ENCODE results near the gene OLFML2A. TPM values are rescaled to one million over a fixed set of nuclear protein-coding genes. Genes with fewer than 3 reads are reported as not detected.
A peak's percentile ranks its signal among the peaks of the same experiment; 100 is the strongest.

The OLFML2A gene
- total RNA-seq, 1 donor from 2014 or later: 7.0 TPM

GRCh38 chr9:124790301-124790700 is 13.4 kb downstream of the OLFML2A start:
- no peak for DNase-seq (ENCODE audit: low read depth)
- no peak overlapping the region for H3K4me3 ChIP-seq (ENCODE audit: low read depth, low read length)
- no peak for TF ChIP-seq CTCF (conservative IDR thresholded peaks at IDR 0.05; ENCODE audit: low read depth, low read length)

- no peak overlapping the region for H3K4me3 ChIP-seq (ENCODE audit: low read depth, low read length)
- TF ChIP-seq CTCF (conservative IDR thresholded peaks at IDR 0.05; ENCODE audit: low read depth, low read length): no peak
- no peak for DNase-seq (ENCODE audit: low read depth)
Observed at GRCh38 chr9:124790801-124791505, 14.0 kb downstream of the OLFML2A start.

DNA sequence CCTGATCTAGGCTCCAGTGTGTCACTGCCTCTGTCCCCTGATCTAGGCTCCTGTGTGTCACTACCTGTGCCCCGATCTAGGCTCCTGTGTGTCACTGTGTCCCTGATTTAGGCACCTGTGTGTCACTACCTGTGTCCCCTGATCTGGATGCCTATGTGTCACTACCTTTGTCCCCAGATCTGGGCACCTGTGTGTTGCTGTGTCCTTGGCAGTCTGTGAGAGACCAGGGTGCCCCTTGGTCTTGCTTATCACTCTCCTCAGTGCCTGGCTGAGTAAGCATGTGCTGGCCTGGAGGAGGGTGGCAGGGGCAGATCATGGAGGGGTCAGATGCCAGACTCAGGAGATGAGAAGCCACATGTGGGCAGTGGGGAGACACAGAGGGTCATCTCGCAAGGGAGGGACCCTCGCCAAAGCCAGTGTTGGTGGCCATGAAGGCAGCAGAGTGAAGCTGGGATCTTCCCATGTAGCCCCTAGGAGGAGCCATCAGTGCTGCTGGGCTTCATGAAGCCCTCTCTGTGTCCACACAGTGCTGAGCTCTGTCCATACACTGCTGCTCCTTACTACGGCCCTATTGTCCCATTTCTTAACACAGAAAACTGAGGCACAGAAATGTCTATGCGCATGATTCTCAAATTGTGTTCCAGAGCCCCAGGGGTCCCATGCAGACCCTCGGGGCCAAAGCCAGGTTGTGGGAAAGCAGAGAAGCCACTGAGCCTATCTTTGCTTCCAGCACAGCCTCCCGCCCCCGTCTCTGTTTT is 15.5 kb downstream of the OLFML2A start:
- no peak for DNase-seq (ENCODE audit: low read depth)
- no peak overlapping the region for H3K4me3 ChIP-seq (ENCODE audit: low read depth, low read length)
- TF ChIP-seq CTCF (conservative IDR thresholded peaks at IDR 0.05; ENCODE audit: low read depth, low read length): no peak

DNA sequence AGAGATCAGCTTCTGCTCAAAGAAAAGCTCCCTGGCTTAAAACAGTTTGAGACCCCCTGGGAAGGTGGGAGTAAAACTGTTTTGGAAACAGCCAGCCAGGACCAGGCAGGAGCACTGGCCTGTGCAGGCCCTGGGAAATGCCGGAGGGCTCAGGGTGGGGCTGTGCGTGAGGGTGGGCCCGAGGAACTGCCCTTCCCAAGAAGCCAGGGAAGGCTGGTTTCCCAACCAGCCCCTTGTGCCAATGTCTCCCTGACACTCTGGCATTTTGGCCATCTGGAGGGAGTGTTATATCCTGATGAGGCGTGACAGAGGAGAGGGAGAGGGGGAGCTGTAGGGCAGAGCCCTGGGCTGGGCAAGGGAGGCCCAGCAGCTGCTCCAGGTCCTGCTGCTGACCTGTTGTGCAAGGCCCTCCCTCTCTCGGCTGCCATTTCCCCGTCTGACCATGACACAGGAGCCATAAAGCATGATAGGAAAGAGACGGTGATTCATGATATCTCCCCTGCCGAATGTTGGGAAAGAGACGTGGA is 16.1 kb downstream of the OLFML2A start:
- TF ChIP-seq CTCF (conservative IDR thresholded peaks at IDR 0.05; ENCODE audit: low read depth, low read length): no peak
- no peak for DNase-seq (ENCODE audit: low read depth)
- H3K4me3 ChIP-seq (ENCODE audit: low read depth, low read length): no peak overlapping the region

DNA sequence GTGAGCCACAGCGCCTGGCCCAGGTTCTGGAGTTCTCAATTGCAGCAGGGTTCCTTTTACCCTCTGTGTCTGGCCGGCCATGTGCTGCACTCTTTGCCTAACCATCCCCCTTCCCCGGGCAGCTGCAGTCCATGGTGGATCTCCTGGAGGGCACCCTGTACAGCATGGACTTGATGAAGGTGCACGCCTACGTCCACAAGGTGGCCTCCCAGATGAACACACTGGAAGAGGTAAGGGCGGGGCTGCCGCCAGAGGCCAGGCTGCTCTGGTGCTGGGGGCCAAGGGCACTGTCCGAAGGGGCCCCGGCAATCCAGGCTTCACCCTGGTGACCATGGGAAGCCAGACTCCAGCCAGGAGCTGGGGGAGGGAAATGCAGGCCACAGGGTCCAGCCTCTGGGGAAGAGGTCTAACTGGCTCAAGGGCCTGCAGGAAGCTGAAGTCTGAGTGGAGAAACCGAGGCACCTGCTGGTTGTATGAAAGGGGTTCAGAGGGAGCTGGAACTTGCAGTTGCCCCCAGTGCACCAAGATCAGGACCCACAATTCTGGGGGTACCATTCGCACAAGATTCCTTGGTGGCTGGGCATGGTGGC is 18.1 kb downstream of the OLFML2A start:
- peak; percentile 25 for TF ChIP-seq CTCF (conservative IDR thresholded peaks at IDR 0.05; ENCODE audit: low read depth, low read length)
- DNase-seq (ENCODE audit: low read depth): no peak

GRCh38 chr9:124795881-124796431 is 19.0 kb downstream of the OLFML2A start:
- DNase-seq (ENCODE audit: low read depth): no peak
- no peak overlapping the region for H3K4me3 ChIP-seq (ENCODE audit: low read depth, low read length)
- no peak for TF ChIP-seq CTCF (conservative IDR thresholded peaks at IDR 0.05; ENCODE audit: low read depth, low read length)

More for the DNA sequence above, 18.1 kb downstream of the OLFML2A start:
- no peak overlapping the region for H3K4me3 ChIP-seq (ENCODE audit: low read depth, low read length)

All from epithelial cell of proximal tubule (primary cell).